Neutrophil (primary cell): ENCODE results near the gene MORC1.

Experiments
- H3K27ac ChIP-seq: fragments of 200-600 bp; sonication (generic); 2 replicates; pipeline ENCODE4 v1.5.1; 2016; ENCODE audit warnings: mild to moderate bottlenecking, moderate library complexity
- H3K27me3 ChIP-seq: fragments of 200-600 bp; sonication (generic); 2 replicates; pipeline ENCODE4 v1.6.0; 2016; ENCODE audit warnings: mild to moderate bottlenecking
- H3K36me3 ChIP-seq: fragments of 200-600 bp; sonication (generic); 2 replicates; pipeline ENCODE4 v1.5.1; 2017
- H3K4me1 ChIP-seq, 2 experiments: fragments of 200-600 bp in 1 of 2; sonication (generic) in 1 of 2; 1 replicate in 1 of 2; 2 replicates in 1 of 2; pipeline versions ENCODE4 v1.5.1 to v1.6.1; 2013 to 2016; ENCODE audit warnings: low read depth in 1 of 2, low read length in 1 of 2, mild to moderate bottlenecking in 1 of 2, moderate library complexity in 1 of 2; ENCODE audit not compliant: control insufficient read depth in 1 of 2, insufficient read depth in 1 of 2
- H3K4me3 ChIP-seq, 2 experiments: fragments of 200-600 bp in 1 of 2; sonication (generic) in 1 of 2; 1 replicate in 1 of 2; 2 replicates in 1 of 2; pipeline ENCODE4 v1.5.1; 2013 to 2016; ENCODE audit warnings: low read depth in 1 of 2, low read length in 1 of 2, mild to moderate bottlenecking in 1 of 2, moderate library complexity in 1 of 2
- H3K9me3 ChIP-seq: fragments of 200-600 bp; sonication (generic); 2 replicates; pipeline ENCODE4 v1.5.1; 2016
- TF ChIP-seq, protein P1 (sequence below): fragments of 200-600 bp; sonication (generic); IDR thresholded peaks from 2 replicates; pipeline ENCODE4 v1.5.1; 2016; ENCODE audit warnings: antibody characterized with exemption

Gene MORC1

DNA sequence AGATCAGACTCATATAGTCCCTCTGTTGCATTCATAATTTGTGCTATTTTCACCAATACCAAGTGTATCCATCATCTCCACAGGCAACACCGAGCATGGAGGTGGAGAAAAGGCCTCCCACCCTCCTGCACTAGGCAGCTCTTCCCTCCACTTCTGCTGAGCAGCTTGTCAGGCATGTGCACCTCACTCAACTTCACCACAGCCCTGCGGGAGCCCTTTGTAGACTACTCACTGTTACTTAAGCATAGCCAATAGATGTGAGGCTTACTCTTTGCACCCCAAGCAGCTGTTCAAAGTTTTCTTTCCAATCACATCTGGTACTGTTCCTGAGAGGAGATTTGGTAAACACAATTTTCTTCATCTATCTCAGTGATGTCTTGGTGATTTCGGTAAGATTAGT, 147.4 kb downstream of the MORC1 start:
- H3K36me3 ChIP-seq, result no peaks in the 10 kb centered on the region
- no peaks in the 10 kb centered on the region for H3K4me1 ChIP-seq
- H3K9me3 ChIP-seq, result no peaks in the 10 kb centered on the region
- H3K4me3 ChIP-seq, result no peak overlapping the region
- no peaks in the 10 kb centered on the region for H3K27me3 ChIP-seq
- no peak overlapping the region for H3K27ac ChIP-seq
- TF ChIP-seq, protein P1, sequence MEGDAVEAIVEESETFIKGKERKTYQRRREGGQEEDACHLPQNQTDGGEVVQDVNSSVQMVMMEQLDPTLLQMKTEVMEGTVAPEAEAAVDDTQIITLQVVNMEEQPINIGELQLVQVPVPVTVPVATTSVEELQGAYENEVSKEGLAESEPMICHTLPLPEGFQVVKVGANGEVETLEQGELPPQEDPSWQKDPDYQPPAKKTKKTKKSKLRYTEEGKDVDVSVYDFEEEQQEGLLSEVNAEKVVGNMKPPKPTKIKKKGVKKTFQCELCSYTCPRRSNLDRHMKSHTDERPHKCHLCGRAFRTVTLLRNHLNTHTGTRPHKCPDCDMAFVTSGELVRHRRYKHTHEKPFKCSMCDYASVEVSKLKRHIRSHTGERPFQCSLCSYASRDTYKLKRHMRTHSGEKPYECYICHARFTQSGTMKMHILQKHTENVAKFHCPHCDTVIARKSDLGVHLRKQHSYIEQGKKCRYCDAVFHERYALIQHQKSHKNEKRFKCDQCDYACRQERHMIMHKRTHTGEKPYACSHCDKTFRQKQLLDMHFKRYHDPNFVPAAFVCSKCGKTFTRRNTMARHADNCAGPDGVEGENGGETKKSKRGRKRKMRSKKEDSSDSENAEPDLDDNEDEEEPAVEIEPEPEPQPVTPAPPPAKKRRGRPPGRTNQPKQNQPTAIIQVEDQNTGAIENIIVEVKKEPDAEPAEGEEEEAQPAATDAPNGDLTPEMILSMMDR, result no peak

DNA sequence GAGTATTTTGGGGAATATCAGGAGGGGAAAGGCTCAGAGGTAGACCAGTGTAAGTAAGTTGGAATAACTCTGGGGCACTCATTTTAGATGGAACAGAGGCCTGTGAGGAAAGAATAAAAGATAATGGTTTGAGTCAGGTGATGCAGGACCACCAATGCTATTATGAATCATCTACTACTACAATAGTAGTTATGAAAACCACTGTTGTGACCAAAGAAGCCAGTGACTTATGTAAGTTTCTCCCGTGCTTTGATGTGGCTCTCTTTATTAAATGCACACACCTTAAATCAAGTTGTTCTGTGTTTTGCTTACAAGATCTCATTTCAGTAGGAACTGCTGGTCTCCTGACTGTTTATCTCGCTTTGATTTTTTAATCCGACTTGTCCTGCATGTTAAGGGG, 151.2 kb downstream of the MORC1 start:
- H3K27me3 ChIP-seq, result no peaks in the 10 kb centered on the region
- H3K4me3 ChIP-seq, result no peak overlapping the region
- no peaks in the 10 kb centered on the region for H3K4me1 ChIP-seq
- H3K36me3 ChIP-seq, result no peaks in the 10 kb centered on the region
- no peak overlapping the region for H3K27ac ChIP-seq
- TF ChIP-seq, protein P1, result no peak
- H3K9me3 ChIP-seq, result no peaks in the 10 kb centered on the region

DNA sequence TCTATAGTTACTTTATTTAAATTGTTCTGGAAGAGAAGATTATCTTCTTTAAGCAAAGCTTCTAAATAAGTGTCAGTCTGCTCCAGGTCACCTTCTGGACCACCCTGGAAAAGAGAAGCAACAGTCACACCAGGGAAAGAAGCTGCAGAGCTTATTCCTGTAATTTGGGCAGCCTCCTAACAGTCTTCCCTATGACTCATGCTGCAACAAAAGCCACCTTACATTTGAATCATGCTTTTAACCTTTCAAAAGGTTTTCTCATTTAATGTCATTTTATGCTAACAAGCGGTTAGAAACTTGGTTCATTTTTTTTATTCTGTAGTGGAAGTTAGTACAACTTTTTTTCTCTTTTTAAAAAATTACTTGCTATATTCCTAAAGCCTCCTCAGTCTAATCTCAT, 158.9 kb downstream of the MORC1 start:
- H3K4me3 ChIP-seq, result no peak overlapping the region
- H3K4me1 ChIP-seq, result no peaks in the 10 kb centered on the region
- no peaks in the 10 kb centered on the region for H3K27me3 ChIP-seq
- TF ChIP-seq, protein P1, result no peak
- H3K36me3 ChIP-seq, result no peaks in the 10 kb centered on the region
- no peaks in the 10 kb centered on the region for H3K9me3 ChIP-seq
- no peak overlapping the region for H3K27ac ChIP-seq

DNA sequence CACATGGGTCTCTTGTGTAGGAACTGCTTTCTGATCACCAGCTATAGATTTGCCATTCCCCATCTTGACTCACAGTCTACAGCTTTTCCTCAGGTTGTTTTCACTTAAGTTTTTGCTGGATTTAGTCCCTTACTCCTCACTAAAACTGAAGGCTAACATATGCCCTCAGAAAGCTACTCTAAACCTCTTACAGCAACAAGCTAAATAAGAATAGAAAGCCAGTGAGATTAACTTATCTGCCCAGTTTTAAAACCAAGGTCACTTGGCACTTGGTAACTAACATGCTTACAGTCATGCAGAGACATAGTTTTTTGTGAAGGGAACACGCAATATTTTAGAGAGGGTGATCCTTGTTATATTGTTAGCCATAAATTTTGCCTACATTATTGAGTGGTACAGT, 164.2 kb downstream of the MORC1 start, which contains the start of gene GUCA1C:
Gene GUCA1C, minus strand, starts transcription at position 180 of the 400 bp plus-strand sequence. Its CDS starts 117 bp downstream, at position 63.
- no peaks in the 10 kb centered on the region for H3K4me1 ChIP-seq
- H3K27me3 ChIP-seq, result no peaks in the 10 kb centered on the region
- H3K27ac ChIP-seq, result no peak within 1 kb of the TSS
- TF ChIP-seq, protein P1, result no peak
- no peak within 1 kb of the TSS for H3K4me3 ChIP-seq
- H3K36me3 ChIP-seq, result no peaks in the 10 kb centered on the region
- no peaks in the 10 kb centered on the region for H3K9me3 ChIP-seq

DNA sequence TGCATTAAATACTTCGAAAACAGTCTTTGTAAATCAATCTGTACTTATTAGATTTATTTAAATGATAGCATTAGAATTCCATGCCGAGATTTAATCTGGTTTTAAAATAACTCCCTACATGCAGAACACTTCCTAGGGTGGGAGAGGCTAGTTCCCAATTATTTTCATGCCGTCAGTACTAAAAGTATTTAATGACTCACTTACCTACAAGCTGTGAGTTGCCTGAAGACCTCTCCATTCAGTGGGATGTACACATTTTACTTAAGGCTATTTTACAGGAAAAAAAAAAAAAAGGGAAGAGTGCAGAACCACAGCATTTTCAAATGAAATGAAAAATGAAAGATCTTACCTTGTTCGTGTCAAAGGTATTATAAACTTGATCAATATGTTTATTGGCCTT, 164.7 kb downstream of the MORC1 start:
- no peaks in the 10 kb centered on the region for H3K36me3 ChIP-seq
- no peaks in the 10 kb centered on the region for H3K27me3 ChIP-seq
- H3K4me1 ChIP-seq, result no peaks in the 10 kb centered on the region
- no peak overlapping the region for H3K27ac ChIP-seq
- no peak overlapping the region for H3K4me3 ChIP-seq
- no peaks in the 10 kb centered on the region for H3K9me3 ChIP-seq
- TF ChIP-seq, protein P1, result no peak
